Gastrocnemius medialis (tissue), 4 donors: ENCODE measurements around the gene LINC00237.

Experiments
- CTCF ChIP-seq, 5 experiments: fragments of 450-650 bp in 3 of 5; fragments of 200-600 bp in 2 of 5; sonication (generic) in 2 of 5; IDR thresholded peaks in 4 of 5; conservative IDR thresholded peaks in 1 of 5; 1 replicate in 4 of 5; 2 replicates in 1 of 5; pipeline ENCODE4 v1.5.1; 2016 to 2019; ENCODE audit warnings: antibody characterized with exemption in 5 of 5, mild to moderate bottlenecking in 3 of 5, moderate library complexity in 3 of 5
- POLR2A ChIP-seq, 2 donors: fragments of 450-650 bp; IDR thresholded peaks; one replicate each; pipeline ENCODE4 v1.6.1; 2017; ENCODE audit warnings: antibody characterized with exemption in 2 of 2, mild to moderate bottlenecking in 2 of 2, moderate library complexity in 2 of 2

- no peak for TF ChIP-seq CTCF (IDR thresholded peaks at IDR 0.05 in 4 of 5, conservative IDR thresholded peaks at IDR 0.05 in 1 of 5)
- no peak for TF ChIP-seq POLR2A (IDR thresholded peaks at IDR 0.05)
Observed at GRCh38 chr20:21109144-21109543, 3.0 kb upstream of the LINC00237 start.
